Right ventricle myocardium inferior (tissue), 1 donor: ENCODE data around the gene TEDC1. TPM values are rescaled to one million over a fixed set of nuclear protein-coding genes. Genes with fewer than 3 reads are reported as not detected.

Source experiments
- ATAC-seq: fragments of 200-7000 bp; cut with Tn5 transposase; one replicate; pipeline ENCODE4 v1.9.1; 2020; ENCODE audit warnings: mild to moderate bottlenecking, moderate library complexity
- DNase-seq: peaks from one replicate; pipeline ENCODE4 v3.0.0; 2021; ENCODE audit errors: missing footprints
- intact Hi-C: fragments of 100-400 bp; cut with DNase I; formaldehyde crosslinking; loops from one replicate; pipeline ENCODE4 v1.11.0; 2022
- long read RNA-seq: library from polyadenylated mRNA; unstranded; transcript quantifications from one replicate; pipeline ENCODE4 v2.0.0, GENCODE V29; 2021
- total RNA-seq: library from RNA; stranded (reverse); fragmentation: NEBNext Ultra II Directional; extraction: Animal tissue kit (Norgen Biotek cat#: 25700); gene quantifications from one replicate; pipeline ENCODE4 v1.2.1, GENCODE V29; 2021
- donor health status: DM: no; HTN: yes; CAD: no; lungs with severe emphysema.

Gene TEDC1
- 6.4 TPM for total RNA-seq
- long read RNA-seq, partial matches to known transcripts = 5 of 8 reads
- long read RNA-seq, other reads (novel, unspliced or antisense) = 2 of 8 reads

DNA sequence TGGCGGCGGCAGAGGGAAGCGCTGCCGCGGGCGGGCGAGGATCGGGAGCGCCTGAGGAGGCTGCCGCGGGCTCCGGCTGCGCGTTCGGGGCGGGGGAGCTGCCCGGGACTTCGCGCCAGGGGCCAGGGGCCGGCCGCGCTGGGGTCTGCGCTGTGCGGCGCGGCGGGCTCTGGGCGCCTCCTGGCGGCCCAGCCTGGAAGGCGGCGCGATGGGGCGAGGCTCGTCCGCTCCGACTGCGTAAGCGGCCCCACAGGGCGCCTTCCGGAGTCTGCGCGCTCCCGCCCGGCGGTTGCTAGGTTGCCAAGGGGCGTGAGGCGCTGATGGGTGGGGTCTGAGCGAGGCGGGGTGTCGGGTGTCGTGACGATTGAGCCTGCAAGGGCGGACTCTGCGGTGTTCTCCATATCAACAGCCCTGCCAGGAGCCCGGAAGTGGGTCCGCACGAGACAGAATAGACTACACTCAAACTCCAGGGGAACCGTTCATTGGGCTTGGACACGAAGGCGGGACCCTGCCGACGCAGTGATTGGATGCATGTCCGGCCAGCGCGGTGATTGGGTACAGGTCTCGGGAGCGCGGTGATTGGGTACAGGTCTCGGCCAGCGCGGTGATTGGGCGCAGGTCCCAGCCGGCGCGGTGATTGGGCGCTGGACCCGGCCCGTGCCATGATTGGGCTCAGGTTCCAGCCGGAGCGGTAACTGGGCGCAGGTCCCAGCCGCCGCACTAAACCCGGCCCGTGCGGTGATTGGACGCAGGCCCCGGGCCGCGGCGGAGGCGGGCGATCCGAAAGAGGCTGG is at the start of gene TEDC1:
TSS of gene TEDC1 (plus strand) at position 675 of the 794 bp plus-strand sequence. CDS start 130 bp downstream, outside the sequence.
- DNase-seq = peak; percentile 100
- peak; percentile 85 for ATAC-seq

DNA sequence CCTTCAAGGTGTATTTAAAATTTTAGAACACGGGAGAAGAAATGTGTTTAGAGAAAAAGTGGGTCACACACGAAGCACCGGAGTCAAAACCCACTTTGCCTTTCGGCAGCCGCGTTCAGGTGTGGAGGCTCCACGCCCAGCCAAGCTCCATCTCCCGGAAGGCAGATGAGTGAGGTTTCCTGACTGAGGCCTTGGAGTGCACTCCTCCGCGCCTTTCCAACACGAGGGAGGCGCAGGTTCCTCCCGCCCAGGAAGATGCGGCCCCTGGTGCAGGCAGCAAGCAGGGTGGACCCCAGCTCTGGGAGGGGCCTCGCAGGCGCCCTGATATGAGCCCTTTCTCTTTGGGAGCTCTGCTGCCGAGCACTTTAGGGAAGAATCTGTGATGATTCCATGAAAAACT is 48.9 kb upstream of the TEDC1 start:
- ATAC-seq = no peak
- DNase-seq = peak; percentile 42

More for the DNA sequence above, at the start of gene TEDC1:
- intact Hi-C loops = loop anchor here (1.0 to 2.0 kb wide), 3 partner anchors 16 to 92 kb away; partner anchors contain the start of genes CRIP2 and TEX22

GRCh38 chr14:105442834-105443233 is 48.2 kb upstream of the TEDC1 start:
- DNase-seq (no peak), ATAC-seq (no peak)
- intact Hi-C loops = no loop called here

More for the DNA sequence above, 48.9 kb upstream of the TEDC1 start:
- intact Hi-C loops = no loop called here

DNA sequence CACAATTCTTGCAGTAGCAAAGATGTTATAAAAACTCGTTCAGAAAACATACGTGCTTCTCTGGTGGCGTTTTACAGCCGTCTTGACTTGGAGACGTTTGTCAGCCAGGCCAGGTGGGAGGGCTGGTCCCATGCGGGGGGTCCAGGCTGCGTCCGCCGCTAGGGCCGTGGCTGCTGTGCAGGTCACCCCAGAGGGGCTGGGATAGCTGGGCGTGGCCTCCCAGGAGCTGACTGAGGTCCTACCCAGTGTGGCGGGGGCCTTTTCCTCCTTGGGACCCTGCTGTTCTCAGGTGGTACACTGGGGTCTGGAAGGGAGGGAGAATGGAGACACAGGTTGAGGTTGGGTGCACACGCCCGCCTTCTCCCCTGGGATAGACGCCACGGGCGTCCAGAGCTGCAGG is 46.2 kb upstream of the TEDC1 start:
- no peak for ATAC-seq
- DNase-seq = no peak

DNA sequence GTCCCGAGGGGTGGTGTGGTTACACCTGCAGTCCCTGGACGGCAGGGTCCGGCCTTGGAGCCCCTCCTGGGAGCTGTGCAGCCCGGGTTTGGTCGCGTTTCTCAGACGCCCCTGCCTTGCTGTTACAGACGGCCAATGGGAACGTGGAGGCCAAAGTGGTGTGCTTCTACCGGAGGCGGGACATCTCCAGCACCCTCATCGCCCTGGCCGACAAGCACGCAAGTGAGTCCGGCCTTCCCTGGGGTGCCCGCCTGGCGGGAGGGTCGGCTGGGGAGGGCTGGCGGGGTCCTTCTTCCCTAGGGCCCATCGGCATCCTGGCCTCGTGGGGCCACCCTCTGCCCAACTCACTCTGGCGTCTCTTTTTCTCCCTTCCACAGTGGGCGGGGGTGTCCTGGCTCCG is 45.8 kb upstream of the TEDC1 start:
- intact Hi-C loops = loop anchor here (5.0 kb wide), 1 partner anchor 73 kb away; no protein-coding TSS in a partner anchor
- ATAC-seq (no peak), DNase-seq (no peak)

More for the DNA sequence above, 46.2 kb upstream of the TEDC1 start:
- intact Hi-C loops = loop anchor here (5.0 kb wide), 1 partner anchor 73 kb away; no protein-coding TSS in a partner anchor

GRCh38 chr14:105445901-105446845 is 44.9 kb upstream of the TEDC1 start:
- ATAC-seq (no peak), DNase-seq (no peak)
- intact Hi-C loops = loop anchor here (5.0 kb wide), 1 partner anchor 74 kb away; no protein-coding TSS in a partner anchor

DNA sequence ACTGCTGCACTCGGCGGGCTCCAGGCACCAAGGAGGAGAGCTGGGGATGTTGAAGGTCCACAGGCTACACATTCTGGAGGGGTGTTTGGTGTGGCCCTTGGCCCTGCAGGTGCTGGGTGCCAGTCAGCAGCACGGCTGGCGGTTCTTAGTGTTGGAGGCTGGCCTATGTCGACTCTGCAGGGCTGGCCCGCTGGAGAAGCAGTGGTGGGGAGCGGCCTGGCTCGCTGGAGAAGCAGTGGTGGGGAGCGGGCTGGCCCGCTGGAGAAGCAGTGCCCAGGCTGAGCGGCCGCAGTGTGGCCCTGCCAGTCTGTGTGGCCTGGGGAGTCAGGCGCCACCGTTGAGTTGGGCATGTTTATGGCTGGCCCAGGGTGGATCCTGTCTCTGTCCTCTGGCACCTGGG is 44.1 kb upstream of the TEDC1 start:
- ATAC-seq = no peak
- intact Hi-C loops = loop anchor here (5.0 kb wide), 1 partner anchor 75 kb away; no protein-coding TSS in a partner anchor
- DNase-seq = no peak

DNA sequence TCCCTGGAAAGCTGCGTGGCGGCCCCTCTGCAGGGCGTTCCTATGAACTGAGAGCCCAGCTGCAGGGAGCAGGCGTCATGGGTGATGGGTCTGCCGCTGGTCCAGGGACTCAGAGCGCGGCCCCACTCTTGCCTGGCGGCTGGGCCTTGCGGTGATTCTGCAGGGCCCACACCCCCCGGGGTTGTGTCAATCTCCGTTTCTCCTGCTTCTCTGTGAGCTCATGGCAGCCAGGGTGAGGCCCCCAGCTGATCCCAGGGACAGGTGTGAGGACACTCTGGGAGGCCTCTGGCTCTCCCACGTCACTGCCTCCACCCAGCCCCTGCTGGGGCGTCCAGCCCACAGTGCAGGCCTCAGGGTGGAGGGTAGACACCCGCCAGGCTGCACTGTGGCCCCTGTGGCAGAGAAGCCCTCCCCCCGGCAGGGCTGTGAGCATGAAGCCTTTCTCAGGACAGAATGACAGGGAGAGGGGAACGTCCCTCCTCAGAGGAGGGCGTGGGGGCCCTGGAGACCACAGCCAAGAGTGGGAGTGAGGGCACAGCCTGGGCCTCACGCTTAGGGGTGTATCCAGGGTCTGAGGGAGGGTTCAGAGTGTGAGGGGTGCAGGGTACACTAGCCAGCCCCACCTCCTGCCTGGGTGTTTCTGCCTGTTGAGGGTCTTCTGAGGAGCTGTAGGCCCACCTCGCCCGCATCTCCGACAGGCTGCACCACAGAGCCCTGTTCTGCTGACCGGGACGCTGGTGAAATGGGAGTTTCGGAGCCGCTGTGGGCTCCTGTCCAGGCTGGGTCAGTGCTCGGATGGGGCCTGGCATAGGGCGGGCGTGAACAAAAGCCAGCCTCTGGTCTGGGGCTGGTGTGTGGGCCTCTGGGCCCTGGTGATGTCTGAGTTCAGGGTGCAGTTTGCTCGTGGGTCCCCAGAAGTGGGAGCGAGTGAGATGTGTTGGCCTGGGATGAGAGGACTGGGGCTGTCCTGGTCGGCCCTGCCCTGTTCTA is 43.1 kb upstream of the TEDC1 start:
- DNase-seq (no peak), ATAC-seq (peak; percentile 4)
- intact Hi-C loops = loop anchor here (1.0 to 5.0 kb wide), 3 partner anchors 27 to 76 kb away; partner anchors contain the start of gene CRIP2

DNA sequence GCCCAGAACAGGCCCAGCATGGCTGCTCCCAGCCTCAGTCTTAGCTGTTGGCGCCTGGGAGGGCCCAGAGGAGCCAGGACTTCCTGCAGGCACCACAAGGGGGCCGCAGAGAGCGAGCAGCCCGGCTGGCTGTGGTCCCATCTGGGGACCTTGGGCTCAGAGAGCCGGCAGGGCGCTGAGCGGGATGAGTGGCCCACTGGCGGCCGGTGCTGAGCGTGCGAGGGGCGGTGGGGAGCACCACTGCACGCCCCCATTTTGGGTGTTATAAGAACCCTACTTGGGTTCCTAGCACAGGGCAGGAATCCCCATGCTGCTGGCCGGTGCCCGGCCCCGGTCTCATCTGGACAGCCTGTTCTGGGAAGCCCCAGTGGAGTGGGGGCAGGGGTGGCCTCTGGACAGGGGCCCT is 42.3 kb upstream of the TEDC1 start:
- ATAC-seq = peak; percentile 88

GRCh38 chr14:105449276-105450122 is 41.5 kb upstream of the TEDC1 start:
- intact Hi-C loops = loop anchor here (2.0 to 5.0 kb wide), 2 partner anchors 25 to 77 kb away; partner anchors contain the start of gene CRIP2
- ATAC-seq (peak; percentile 20), DNase-seq (no peak)

More for the DNA sequence above, 42.3 kb upstream of the TEDC1 start:
- peak; percentile 88 for DNase-seq
- intact Hi-C loops = loop anchor here (1.0 to 5.0 kb wide), 3 partner anchors 26 to 76 kb away; partner anchors contain the start of gene CRIP2

DNA sequence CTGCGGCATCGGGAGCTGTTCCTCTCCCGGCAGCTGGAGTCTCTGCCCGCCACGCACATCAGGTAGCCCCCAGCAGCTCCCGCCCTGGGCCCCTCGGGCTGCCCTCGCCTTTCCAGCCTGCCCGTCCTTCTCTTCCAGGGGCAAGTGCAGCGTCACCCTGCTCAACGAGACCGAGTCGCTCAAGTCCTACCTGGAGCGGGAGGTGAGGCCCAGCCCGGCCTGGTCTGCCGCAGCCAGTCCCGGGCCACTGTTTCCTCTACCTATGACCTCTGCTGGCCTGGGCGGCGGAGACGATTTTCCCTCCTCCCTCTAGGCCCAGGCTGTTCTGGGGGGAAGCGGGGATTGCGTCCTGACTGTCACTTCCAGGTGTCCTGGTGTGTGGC is 40.9 kb upstream of the TEDC1 start:
- intact Hi-C loops = no loop called here
- ATAC-seq = no peak
- DNase-seq = no peak

DNA sequence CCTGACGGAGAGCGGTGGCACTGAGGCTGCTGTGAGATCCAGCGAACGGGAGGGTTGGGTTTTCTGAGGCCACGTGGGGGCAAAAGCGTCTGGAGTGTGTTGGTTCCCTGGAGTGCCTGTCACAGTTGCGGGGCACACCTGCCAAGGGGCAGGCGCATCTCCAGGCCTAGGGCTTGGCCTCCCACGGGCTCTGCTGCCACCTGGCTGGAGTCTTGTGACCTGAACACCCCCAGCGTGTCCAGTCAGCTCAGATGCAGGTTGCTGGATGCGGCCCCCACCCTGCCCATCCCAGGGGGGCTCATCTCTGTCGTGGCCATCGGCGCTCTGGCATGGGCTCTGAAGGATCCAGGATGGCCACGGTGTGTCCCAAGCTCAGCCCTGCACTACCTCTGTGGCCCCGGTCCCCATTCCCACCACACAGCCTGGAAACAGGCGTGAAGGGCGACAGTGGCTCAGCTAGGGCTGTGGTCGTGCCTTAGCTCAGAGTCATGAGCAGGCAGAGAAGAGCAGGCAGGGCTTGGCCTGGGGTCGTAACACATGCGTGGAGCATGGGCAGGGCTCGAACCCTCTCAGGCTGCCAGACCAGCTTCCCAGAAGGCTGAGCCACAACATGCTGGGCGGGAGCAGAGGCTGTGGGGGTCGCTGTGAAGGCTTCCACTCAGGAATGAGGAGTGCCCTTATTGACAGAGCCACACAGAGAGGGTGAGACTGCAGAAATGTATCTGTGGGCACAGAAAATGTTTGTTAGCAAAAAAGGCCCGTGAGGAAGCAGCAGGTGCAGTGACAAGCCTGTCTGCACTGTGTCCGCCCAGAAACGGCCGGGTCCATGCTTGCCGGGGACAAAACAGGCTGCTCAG is 40.0 kb upstream of the TEDC1 start:
- peak; percentile 65 for DNase-seq
- ATAC-seq = no peak
- intact Hi-C loops = no loop called here

GRCh38 chr14:105452963-105453362 is 38.1 kb upstream of the TEDC1 start:
- DNase-seq (peak; percentile 32), ATAC-seq (no peak)
- intact Hi-C loops = no loop called here

GRCh38 chr14:105453847-105454246 is 37.2 kb upstream of the TEDC1 start:
- intact Hi-C loops = no loop called here
- no peak for ATAC-seq
- peak; percentile 40 for DNase-seq

DNA sequence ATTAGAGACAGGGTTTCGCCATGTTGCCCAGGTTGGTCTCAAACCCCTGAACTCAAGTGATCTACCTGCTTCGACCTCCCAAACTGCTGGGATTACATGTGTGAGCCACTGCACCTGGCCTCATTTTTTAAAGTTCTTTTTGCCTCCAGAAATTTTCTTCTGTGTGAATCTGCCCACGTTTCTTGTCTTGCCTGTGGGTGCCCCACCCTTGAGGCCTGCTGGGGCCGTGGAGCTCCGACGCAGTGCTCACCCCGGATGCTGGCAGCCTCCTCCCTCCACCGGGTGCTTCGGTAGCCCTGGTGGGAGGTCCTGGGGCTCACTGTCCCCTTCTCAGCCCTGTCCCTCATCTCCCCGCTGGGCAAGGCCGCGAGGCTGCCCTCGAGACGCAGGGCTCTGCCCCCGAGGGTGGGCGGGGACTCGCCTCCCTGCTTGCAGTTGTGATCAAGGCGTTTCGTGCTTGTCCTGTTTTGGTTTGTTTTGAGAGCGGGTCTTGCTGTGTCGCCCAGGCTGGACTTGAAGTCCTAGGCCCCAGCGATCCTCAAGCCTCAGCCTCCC is 35.9 kb upstream of the TEDC1 start:
- peak; percentile 49 for DNase-seq
- intact Hi-C loops = no loop called here
- ATAC-seq = no peak
